Measurements from ENCODE around the gene HRG.
"Not testable (repeated sequence)": the region's sequence is repeated elsewhere in the genome, so short reads cannot be mapped to it uniquely, and the experiment has no call there.

Gene HRG

GRCh38 chr3:186700267-186700666, 34.5 kb downstream of the HRG start:
- TF ChIP-seq, protein P1, sequence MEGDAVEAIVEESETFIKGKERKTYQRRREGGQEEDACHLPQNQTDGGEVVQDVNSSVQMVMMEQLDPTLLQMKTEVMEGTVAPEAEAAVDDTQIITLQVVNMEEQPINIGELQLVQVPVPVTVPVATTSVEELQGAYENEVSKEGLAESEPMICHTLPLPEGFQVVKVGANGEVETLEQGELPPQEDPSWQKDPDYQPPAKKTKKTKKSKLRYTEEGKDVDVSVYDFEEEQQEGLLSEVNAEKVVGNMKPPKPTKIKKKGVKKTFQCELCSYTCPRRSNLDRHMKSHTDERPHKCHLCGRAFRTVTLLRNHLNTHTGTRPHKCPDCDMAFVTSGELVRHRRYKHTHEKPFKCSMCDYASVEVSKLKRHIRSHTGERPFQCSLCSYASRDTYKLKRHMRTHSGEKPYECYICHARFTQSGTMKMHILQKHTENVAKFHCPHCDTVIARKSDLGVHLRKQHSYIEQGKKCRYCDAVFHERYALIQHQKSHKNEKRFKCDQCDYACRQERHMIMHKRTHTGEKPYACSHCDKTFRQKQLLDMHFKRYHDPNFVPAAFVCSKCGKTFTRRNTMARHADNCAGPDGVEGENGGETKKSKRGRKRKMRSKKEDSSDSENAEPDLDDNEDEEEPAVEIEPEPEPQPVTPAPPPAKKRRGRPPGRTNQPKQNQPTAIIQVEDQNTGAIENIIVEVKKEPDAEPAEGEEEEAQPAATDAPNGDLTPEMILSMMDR (IDR thresholded peaks at IDR 0.05; ENCODE audit: low read length, missing control alignments): no peak
- no peak overlapping the region for H3K4me3 ChIP-seq (replicated peaks; ENCODE audit: low read depth, low read length)
- peak; percentile 4 for DNase-seq (ENCODE audit: low read depth)

GRCh38 chr3:186702451-186702850, 36.6 kb downstream of the HRG start:
- not testable (repeated sequence) for H3K4me3 ChIP-seq (replicated peaks; ENCODE audit: low read depth, low read length); DNase-seq (ENCODE audit: low read depth)

GRCh38 chr3:186705882-186706780, 40.3 kb downstream of the HRG start:
- TF ChIP-seq, protein P1 (IDR thresholded peaks at IDR 0.05; ENCODE audit: low read length, missing control alignments): no peak
- no peak overlapping the region for H3K4me3 ChIP-seq (replicated peaks; ENCODE audit: low read depth, low read length)
- no peak for DNase-seq (ENCODE audit: low read depth)

DNA sequence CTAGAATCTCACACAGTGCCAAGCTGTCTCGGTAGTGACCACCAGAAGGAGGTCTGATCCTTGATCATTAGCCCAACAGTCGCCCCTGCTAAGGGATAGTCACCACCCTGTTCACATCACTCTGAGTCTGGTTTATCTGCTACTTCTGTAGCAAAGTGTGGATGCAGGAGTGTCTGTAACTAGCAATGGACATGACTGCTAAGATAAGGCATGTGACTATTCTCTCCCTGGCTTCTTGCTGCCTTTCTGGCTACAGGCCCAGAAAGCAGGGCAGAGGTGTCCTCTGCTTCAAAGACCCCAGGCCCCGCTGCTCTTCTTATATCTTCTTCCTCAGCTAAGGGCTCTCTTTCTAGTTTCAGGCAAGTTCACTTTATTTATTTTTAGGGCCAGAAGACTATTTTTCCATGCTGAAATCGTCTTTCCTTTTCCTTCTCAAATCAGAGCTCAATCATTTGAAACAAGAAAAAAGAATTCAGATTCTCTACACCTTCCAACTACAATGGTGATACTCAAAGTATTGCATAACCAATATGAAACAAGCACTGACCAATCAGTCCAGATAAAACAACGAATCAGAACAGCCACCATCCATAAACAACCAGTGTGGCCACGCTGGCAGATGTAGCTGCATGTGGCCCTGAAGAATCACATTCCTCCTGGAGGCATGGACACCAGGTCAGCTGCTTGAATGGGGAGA, 43.3 kb downstream of the HRG start:
- no peak overlapping the region for H3K4me3 ChIP-seq (replicated peaks; ENCODE audit: low read depth, low read length)
- TF ChIP-seq, protein P1 (IDR thresholded peaks at IDR 0.05; ENCODE audit: low read length, missing control alignments): no peak
- no peak for DNase-seq (ENCODE audit: low read depth)

DNA sequence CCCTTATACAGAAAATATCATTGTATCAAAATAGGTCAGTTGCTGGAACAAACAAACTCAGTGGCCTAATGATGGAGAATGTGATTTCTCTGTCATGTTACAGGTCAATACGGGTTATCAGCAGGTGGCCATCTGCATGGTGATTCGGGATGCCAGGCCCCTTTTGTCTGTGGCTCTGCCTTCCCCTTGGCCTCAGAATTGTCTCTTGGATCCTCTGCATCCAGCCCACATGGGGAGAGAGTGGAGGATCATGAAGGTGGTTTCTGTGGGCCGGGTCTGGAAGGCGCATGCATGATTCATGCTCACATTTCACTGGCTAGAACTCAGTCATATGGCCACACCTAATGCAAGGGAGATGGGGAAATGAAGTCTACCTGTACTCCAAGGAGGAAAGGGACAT, 44.9 kb downstream of the HRG start:
- not testable (repeated sequence) for H3K4me3 ChIP-seq (replicated peaks; ENCODE audit: low read depth, low read length); DNase-seq (ENCODE audit: low read depth)

- H3K4me3 ChIP-seq (replicated peaks; ENCODE audit: low read depth, low read length): no peak overlapping the region
- TF ChIP-seq, protein P1 (IDR thresholded peaks at IDR 0.05; ENCODE audit: low read length, missing control alignments): no peak
- DNase-seq (ENCODE audit: low read depth): no peak
Observed at GRCh38 chr3:186713499-186713898, 47.7 kb downstream of the HRG start.

DNA sequence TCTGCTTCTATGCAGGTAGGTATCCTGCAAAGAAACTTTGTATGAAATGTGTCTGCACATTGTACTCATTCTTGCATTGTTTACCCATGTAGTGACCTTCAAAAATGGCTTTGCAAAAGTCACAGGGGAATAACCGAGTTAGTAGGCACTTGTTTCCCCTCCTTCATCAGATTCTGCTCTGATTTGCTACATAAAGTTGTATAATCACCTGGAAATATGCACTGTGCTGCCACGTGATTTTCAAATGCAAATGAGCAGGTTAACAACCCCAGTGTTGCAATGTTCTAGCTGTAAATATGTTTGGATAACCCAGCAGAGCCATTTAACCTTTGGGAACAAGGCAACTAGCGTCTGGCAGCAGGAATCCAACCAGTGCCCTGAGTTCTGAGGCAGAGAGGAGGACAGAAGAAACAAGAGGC, 51.2 kb downstream of the HRG start, which contains the start of gene KNG1:
Gene KNG1, plus strand, starts transcription at position 321 of the 419 bp plus-strand sequence. CDS start 184 bp downstream, outside the sequence.
- DNase-seq (ENCODE audit: low read depth): no peak
- TF ChIP-seq, protein P1 (IDR thresholded peaks at IDR 0.05; ENCODE audit: low read length, missing control alignments): no peak

More for the DNA sequence above, 51.2 kb downstream of the HRG start, which contains the start of gene KNG1:
- no peak within 1 kb of the TSS for H3K4me3 ChIP-seq (replicated peaks; ENCODE audit: low read depth, low read length)

Data from fibroblast of pulmonary artery (primary cell).